K562 (cell line): Measurements from ENCODE around the gene IRX5. TPM values are rescaled to one million over a fixed set of nuclear protein-coding genes. Genes with fewer than 3 reads are reported as not detected.

ENCODE experiments used
- CBFB ChIP-seq: sonication (generic); formaldehyde crosslinking; IDR thresholded peaks from 2 replicates; pipeline ENCODE4 v1.4.0; 2020; ENCODE audit warnings: mild to moderate bottlenecking, missing genetic modification reagents
- CREB3L1 ChIP-seq: fragments of 450-650 bp; IDR thresholded peaks from 2 replicates; pipeline ENCODE4 v1.6.1; 2014; ENCODE audit warnings: low read depth, mild to moderate bottlenecking, moderate library complexity, borderline replicate concordance
- CUX1 ChIP-seq: fragments of 200-800 bp; sonication (Bioruptor generic); IDR thresholded peaks from 2 replicates; pipeline ENCODE4 v1.6.1; 2016; ENCODE audit warnings: missing genetic modification characterization, missing compliant biosample characterization
- MEIS2 ChIP-seq: fragments of 450-650 bp; IDR thresholded peaks from 2 replicates; pipeline ENCODE4 v1.6.1; 2014; ENCODE audit warnings: mild to moderate bottlenecking; ENCODE audit not compliant: partially characterized antibody
- POLR2A ChIP-seq: fragments of 450-650 bp; conservative IDR thresholded peaks from 2 replicates; pipeline ENCODE4 v1.6.1; 2016
- POLR2G ChIP-seq: fragments of 200-400 bp; formaldehyde crosslinking; IDR thresholded peaks from 2 replicates; pipeline ENCODE4 v1.6.1; 2017; ENCODE audit warnings: low read depth, mild to moderate bottlenecking, antibody characterized with exemption, low read length, moderate library complexity
- PRPF4 ChIP-seq: fragments of 200-400 bp; formaldehyde crosslinking; IDR thresholded peaks from one replicate; pipeline ENCODE4 v1.6.1; 2017; ENCODE audit warnings: low read length, low read depth, mild to moderate bottlenecking; ENCODE audit not compliant: insufficient read depth, poor library complexity, severe bottlenecking
- PTTG1 ChIP-seq: fragments of 450-650 bp; IDR thresholded peaks from 2 replicates; pipeline ENCODE4 v1.6.1; 2016; ENCODE audit warnings: low read depth, mild to moderate bottlenecking, missing genetic modification characterization, missing compliant biosample characterization
- SAFB ChIP-seq: fragments of 200-400 bp; formaldehyde crosslinking; IDR thresholded peaks from 2 replicates; pipeline ENCODE4 v1.6.1; 2017; ENCODE audit warnings: low read depth, low read length, borderline replicate concordance
- STAT5A ChIP-seq: IDR thresholded peaks from 2 replicates; pipeline ENCODE4 v1.6.1; 2012; ENCODE audit warnings: low read length, inconsistent platforms, borderline replicate concordance
- TCFL5 ChIP-seq: fragments of 250-450 bp; sonication (Bioruptor Pico); conservative IDR thresholded peaks from 2 replicates; pipeline ENCODE4 v1.6.1; 2021; ENCODE audit warnings: mild to moderate bottlenecking, moderate library complexity, matching md5 sums
- TRIM28 ChIP-seq: fragments of 450-650 bp; IDR thresholded peaks from 2 replicates; pipeline ENCODE4 v1.6.1; 2017
- ZBTB1 ChIP-seq: sonication (generic); formaldehyde crosslinking; IDR thresholded peaks from 2 replicates; pipeline ENCODE4 v1.8.1; 2023; ENCODE audit warnings: missing genetic modification reagents, low read depth, mild to moderate bottlenecking, borderline replicate concordance
- ZBTB11 ChIP-seq, 3 experiments: fragments of 200-800 bp in 1 of 3; fragments of 250-450 bp in 1 of 3; fragments of 450-650 bp in 1 of 3; sonication (Bioruptor Pico) in 1 of 3; sonication (Bioruptor generic) in 1 of 3; formaldehyde crosslinking in 1 of 3; IDR thresholded peaks; 2 replicates each; pipeline versions ENCODE4 v1.6.1 to v1.8.0; 2016 to 2022; ENCODE audit warnings: mild to moderate bottlenecking in 2 of 3, missing genetic modification characterization in 2 of 3, missing compliant biosample characterization in 1 of 3, moderate library complexity in 1 of 3
- ZC3H11A ChIP-seq: IDR thresholded peaks from 2 replicates; pipeline ENCODE4 v1.6.1; 2012; ENCODE audit warnings: low read depth, low read length, improper control_type of control experiment
- ZNF511 ChIP-seq: sonication (generic); formaldehyde crosslinking; IDR thresholded peaks from 2 replicates; pipeline ENCODE4 v1.8.0; 2022; ENCODE audit warnings: mild to moderate bottlenecking, missing genetic modification reagents
- polyA plus RNA-seq, 8 experiments: library from polyadenylated mRNA; depleted of rRNA in 4 of 8; stranded (reverse) in 5 of 8; unstranded in 3 of 8; fragments of >200 nt; fragmentation: Nextera tagmentation in 2 of 8; fragmentation: Illumina TruSeq in 1 of 8; extraction: Ambion mirVana in 2 of 8; extraction: Trizol in 1 of 8; gene quantifications; 2 replicates each; pipeline versions ENCODE4 v1.2.1 to v1.2.3, GENCODE V29; 2011 to 2014; ENCODE audit warnings: inconsistent platforms in 1 of 8, missing spikeins in 1 of 8
- total RNA-seq, 7 experiments: library from RNA; depleted of rRNA in 6 of 7; stranded (reverse); fragments of >200 nt in 6 of 7; fragmentation: Illumina TruSeq in 2 of 7; extraction: Trizol in 2 of 7; gene quantifications; 2 replicates each; pipeline versions ENCODE4 v1.2.1 to v1.2.3, GENCODE V29; 2011 to 2021; ENCODE audit warnings: low replicate concordance in 1 of 7

Gene IRX5
- total and polyA plus RNA-seq, 9 of the 15 experiments (the other 6 are each of a cell fraction or from before 2014, with no cell fraction given), result 0.20 to 4.2 (median 0.94) TPM

- 0 out of 2 replicates have a peak, but pooled peaks have one; percentile 14 for TF ChIP-seq CREB3L1
- no peak for TF ChIP-seq STAT5A
- no peak for TF ChIP-seq SAFB
- TF ChIP-seq TRIM28, result no peak
- TF ChIP-seq MEIS2, result no peak
- no peak for TF ChIP-seq PRPF4
- peak; percentile 66 for TF ChIP-seq POLR2A
- TF ChIP-seq TCFL5 (CRISPR knock-in tag), result no peak
- no peak for TF ChIP-seq PTTG1
- TF ChIP-seq ZC3H11A, result no peak
- no peak for TF ChIP-seq CBFB (CRISPR knock-in tag)
- no peak for TF ChIP-seq ZBTB1
- TF ChIP-seq POLR2G, result peak; percentile 80
- TF ChIP-seq ZNF511, result no peak
- TF ChIP-seq ZBTB11 (CRISPR knock-in tag; IDR thresholded peaks at IDR 0.05), result 0 out of 6 replicates have a peak, but pooled peaks of 1 of the 3 experiments have one; percentile 25
- TF ChIP-seq CUX1 (CRISPR knock-in tag), result no peak
Measured at GRCh38 chr16:54930005-54930868, at the start of gene IRX5 (continued).
